CD8-positive, alpha-beta memory T cell (primary cell): ENCODE data around the gene CCDC91. TPM values are rescaled to one million over a fixed set of nuclear protein-coding genes. Genes with fewer than 3 reads are reported as not detected.
"Not testable (repeated sequence)": the region's sequence is repeated elsewhere in the genome, so short reads cannot be mapped to it uniquely, and the experiment has no call there.

Source experiments
- CTCF ChIA-PET: fragments of 350-600 bp; sonication (Branson Sonifier 250); formaldehyde crosslinking; loops from one replicate; lab custom pipeline; 2021; ENCODE audit warnings: antibody characterized with exemption; lab: Charles Lee
- POLR2A ChIA-PET: fragments of 350-600 bp; sonication (Branson Sonifier 250); formaldehyde crosslinking; loops from one replicate; lab custom pipeline; 2021; ENCODE audit warnings: antibody characterized with exemption; lab: Charles Lee
- DNase-seq, 5 donors: peaks; one replicate each; pipeline versions ENCODE4 v3.0.0 to v3.0.0-alpha.2; 2020 to 2022; ENCODE audit warnings: mixed read lengths in 1 of 5
- H3K27ac ChIP-seq: one replicate; pipeline ENCODE4 v1.7.0; 2013; ENCODE audit warnings: low read depth, mild to moderate bottlenecking, low read length, moderate library complexity
- H3K27me3 ChIP-seq: 2 replicates; pipeline ENCODE4 v1.7.0; 2013; ENCODE audit warnings: low read length, mild to moderate bottlenecking; ENCODE audit not compliant: insufficient read depth, poor library complexity, severe bottlenecking
- H3K36me3 ChIP-seq: 2 replicates; pipeline ENCODE4 v1.7.0; 2013; ENCODE audit warnings: mild to moderate bottlenecking, low read length, moderate library complexity; ENCODE audit not compliant: insufficient read depth
- H3K4me1 ChIP-seq: 2 replicates; pipeline ENCODE4 v1.7.0; 2013; ENCODE audit warnings: mild to moderate bottlenecking, low read length, moderate library complexity; ENCODE audit not compliant: insufficient read depth
- H3K4me3 ChIP-seq: 2 replicates; pipeline ENCODE4 v1.7.0; 2013; ENCODE audit warnings: mild to moderate bottlenecking, low read length
- H3K9me3 ChIP-seq: 2 replicates; pipeline ENCODE4 v1.7.0; 2013; ENCODE audit warnings: mild to moderate bottlenecking, low read length
- H3K27ac Mint-ChIP-seq, 8 donors: one replicate each; pipeline ENCODE4 v1.8.0; 2020 to 2021; ENCODE audit warnings: mixed read lengths in 8 of 8, mild to moderate bottlenecking in 6 of 8, inconsistent platforms in 3 of 8, moderate library complexity in 3 of 8
- H3K27me3 Mint-ChIP-seq, 2 donors: one replicate each; pipeline ENCODE4 v1.8.0; 2020 to 2021; ENCODE audit warnings: mixed read lengths in 2 of 2, mild to moderate bottlenecking in 1 of 2, moderate library complexity in 1 of 2
- H3K36me3 Mint-ChIP-seq, 3 donors: one replicate each; pipeline ENCODE4 v1.8.0; 2020 to 2021; ENCODE audit warnings: mixed read lengths in 3 of 3, inconsistent platforms in 1 of 3, mild to moderate bottlenecking in 1 of 3
- H3K4me1 Mint-ChIP-seq, 3 donors: one replicate each; pipeline ENCODE4 v1.8.0; 2020 to 2021; ENCODE audit warnings: mixed read lengths in 3 of 3, inconsistent platforms in 1 of 3, mild to moderate bottlenecking in 1 of 3
- H3K4me3 Mint-ChIP-seq, 7 donors: one replicate each; pipeline ENCODE4 v1.8.0; 2020 to 2021; ENCODE audit warnings: mixed read lengths in 7 of 7, mild to moderate bottlenecking in 6 of 7, moderate library complexity in 4 of 7, inconsistent platforms in 2 of 7
- H3K9me3 Mint-ChIP-seq, 5 donors: one replicate each; pipeline ENCODE4 v1.8.0; 2020 to 2022; ENCODE audit warnings: mixed read lengths in 5 of 5, mild to moderate bottlenecking in 3 of 5, moderate library complexity in 2 of 5, inconsistent platforms in 1 of 5
- polyA plus RNA-seq: library from polyadenylated mRNA; unstranded; fragments of 300-500 nt; fragmentation: Illumina TruSeq; gene quantifications from one replicate; pipeline ENCODE4 v1.2.3, GENCODE V29; 2021
- total RNA-seq, 2 experiments: library from RNA; stranded (reverse); gene quantifications; one replicate each; pipeline ENCODE4 v1.2.3, GENCODE V29; 2021

Gene CCDC91
- total and polyA plus RNA-seq, 3 experiments from 2014 or later: 20.3 to 64.1 (median 23.2) TPM

DNA sequence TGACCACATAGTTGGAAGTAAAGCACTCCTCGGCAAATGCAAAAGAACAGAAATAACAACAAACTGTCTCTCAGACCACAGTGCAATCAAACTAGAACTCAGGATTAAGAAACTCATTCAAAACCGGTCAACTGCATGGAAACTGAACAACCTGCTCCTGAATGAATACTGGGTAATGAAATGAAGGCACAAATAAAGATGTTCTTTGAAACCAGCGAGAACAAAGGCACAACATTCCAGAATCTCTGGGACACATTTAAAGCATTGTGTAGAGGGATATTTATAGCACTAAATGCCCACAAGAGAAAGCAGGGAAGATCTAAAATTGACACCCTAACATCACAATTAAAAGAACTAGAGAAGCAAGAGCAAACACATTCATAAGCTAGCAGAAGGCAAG is 285.9 kb downstream of the CCDC91 start:
- H3K27me3 ChIP-seq, DNase-seq, H3K4me3 ChIP-seq, H3K9me3 ChIP-seq, H3K27ac Mint-ChIP-seq, H3K4me1 Mint-ChIP-seq, H3K27ac ChIP-seq, H3K27me3 Mint-ChIP-seq, CTCF ChIA-PET, POLR2A ChIA-PET, H3K36me3 ChIP-seq, H3K4me1 ChIP-seq, H3K4me3 Mint-ChIP-seq: not testable (repeated sequence)
- H3K36me3 Mint-ChIP-seq: peaks cover 27 to 44% (median 32%) of the 10 kb centered on the region in 3 donors
- H3K9me3 Mint-ChIP-seq: peaks cover 0 to 22% (median 4%) of the 10 kb centered on the region in 5 donors

DNA sequence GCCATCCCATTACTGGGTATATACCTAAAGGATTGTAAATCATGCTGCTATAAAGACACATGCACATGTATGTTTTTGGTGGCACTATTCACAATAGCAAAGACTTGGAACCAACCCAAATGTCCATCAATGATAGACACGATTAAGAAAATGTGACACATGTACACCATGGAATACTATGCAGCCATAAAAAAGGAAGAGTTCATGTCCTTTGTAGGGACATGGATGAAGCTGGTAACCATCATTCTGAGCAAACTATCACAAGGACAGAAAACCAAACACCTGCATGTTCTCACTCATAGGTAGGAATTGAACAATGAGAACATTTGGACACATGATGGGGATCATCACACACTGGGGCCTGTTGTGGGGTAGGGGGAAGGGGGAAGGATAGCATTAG is 288.8 kb downstream of the CCDC91 start:
- H3K9me3 ChIP-seq, H3K36me3 ChIP-seq, H3K4me3 Mint-ChIP-seq, POLR2A ChIA-PET, H3K4me1 Mint-ChIP-seq, CTCF ChIA-PET, H3K27me3 Mint-ChIP-seq, H3K4me3 ChIP-seq, DNase-seq, H3K4me1 ChIP-seq, H3K27me3 ChIP-seq, H3K27ac ChIP-seq: not testable (repeated sequence)
- Mint-ChIP-seq H3K27ac (peak overlapping the region in 1 of 8 donors; percentile 22), H3K36me3 (peaks cover 20 to 31% (median 26%) of the 10 kb centered on the region in 3 donors), H3K9me3 (peaks cover 0 to 22% (median 4%) of the 10 kb centered on the region in 5 donors)

DNA sequence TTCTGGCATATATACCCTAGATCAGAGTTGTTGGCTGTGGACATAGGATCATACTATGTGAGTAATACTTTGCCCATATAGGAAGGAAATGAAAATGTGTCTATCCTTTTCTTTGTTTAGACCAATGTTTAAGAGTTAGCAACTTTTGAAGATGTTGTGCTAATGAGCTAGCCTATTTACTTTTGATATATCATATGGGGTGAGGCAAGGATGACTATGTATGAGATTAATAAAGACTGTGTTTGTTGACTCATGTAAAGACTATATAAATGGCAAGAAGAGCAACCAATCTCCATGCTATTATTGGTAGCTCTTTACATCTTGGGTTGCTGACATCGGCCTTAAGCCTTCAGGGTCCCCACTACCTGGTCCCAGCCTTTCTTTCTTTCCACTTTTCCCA is 289.4 kb downstream of the CCDC91 start:
- H3K9me3 Mint-ChIP-seq: peaks cover 0 to 22% (median 4%) of the 10 kb centered on the region in 5 donors
- H3K27me3 ChIP-seq: no peaks in the 10 kb centered on the region
- CTCF ChIA-PET: no interaction called here
- H3K4me3 Mint-ChIP-seq: no peak overlapping the region
- H3K36me3 Mint-ChIP-seq: peaks cover 16 to 28% (median 25%) of the 10 kb centered on the region in 3 donors
- H3K27ac ChIP-seq: no peak overlapping the region
- no peak overlapping the region for H3K4me3 ChIP-seq
- H3K27ac Mint-ChIP-seq: no peak overlapping the region
- no peaks in the 10 kb centered on the region for H3K9me3 ChIP-seq
- H3K4me1 Mint-ChIP-seq: no peaks in the 10 kb centered on the region
- H3K27me3 Mint-ChIP-seq: no peaks in the 10 kb centered on the region
- H3K36me3 ChIP-seq: no peaks in the 10 kb centered on the region
- DNase-seq: no peak
- POLR2A ChIA-PET: no interaction called here
- H3K4me1 ChIP-seq: no peaks in the 10 kb centered on the region

DNA sequence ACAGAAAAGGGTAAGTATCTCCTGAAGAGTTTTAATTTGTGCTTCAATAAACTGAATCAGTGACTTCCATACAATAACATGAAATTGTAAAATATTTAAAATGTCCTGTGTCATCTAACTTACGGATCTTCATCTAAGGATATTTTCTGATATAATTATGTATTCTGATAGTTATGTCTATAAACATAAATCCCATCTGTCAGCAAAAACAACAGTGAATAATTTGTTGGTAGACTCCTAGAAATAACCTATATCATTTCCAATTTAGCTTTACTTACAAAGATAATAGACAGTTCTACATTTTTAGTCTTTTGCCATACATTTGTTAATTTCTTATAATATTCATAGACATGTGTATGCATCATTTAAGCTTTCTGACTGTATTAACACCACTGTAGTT is 293.9 kb downstream of the CCDC91 start:
- Mint-ChIP-seq H3K4me3 (no peak overlapping the region), H3K27me3 (no peaks in the 10 kb centered on the region), H3K27ac (peak overlapping the region in 2 of 8 donors; percentile 15 to 65), H3K36me3 (peaks cover 8 to 26% (median 10%) of the 10 kb centered on the region in 3 donors), H3K4me1 (peaks cover 0 to 4% (median 0%) of the 10 kb centered on the region in 3 donors), H3K9me3 (no peaks in the 10 kb centered on the region)
- Histone ChIP-seq H3K4me1 (no peaks in the 10 kb centered on the region), H3K27me3 (no peaks in the 10 kb centered on the region), H3K4me3 (no peak overlapping the region), H3K9me3 (no peaks in the 10 kb centered on the region), H3K36me3 (no peaks in the 10 kb centered on the region), H3K27ac (no peak overlapping the region)
- ChIA-PET POLR2A (no interaction called here), CTCF (no interaction called here)
- no peak for DNase-seq

DNA sequence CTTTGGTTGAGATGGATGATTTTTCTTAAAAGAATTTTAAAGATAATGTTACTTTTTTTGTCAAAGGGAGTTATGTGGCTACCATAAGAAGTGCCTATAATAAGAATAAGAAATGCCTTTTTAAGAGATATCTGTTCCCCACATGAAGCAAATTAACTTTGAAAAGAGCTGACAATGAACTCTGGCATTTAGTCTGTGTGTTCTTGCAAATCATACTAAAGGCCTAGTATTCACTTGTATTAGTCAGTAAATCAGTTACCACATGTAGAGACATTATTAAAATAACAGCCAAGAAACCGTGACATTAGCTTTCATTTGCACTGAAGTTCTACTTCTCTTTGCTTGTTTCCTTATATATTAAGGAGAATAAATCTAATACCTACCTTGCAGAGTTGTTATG is 296.3 kb downstream of the CCDC91 start:
- H3K4me3 Mint-ChIP-seq: no peak overlapping the region
- ChIA-PET CTCF (no interaction called here), POLR2A (no interaction called here)
- DNase-seq: no peak
- H3K27me3 Mint-ChIP-seq: no peaks in the 10 kb centered on the region
- H3K36me3 Mint-ChIP-seq: peaks cover 10 to 29% (median 11%) of the 10 kb centered on the region in 3 donors
- H3K9me3 Mint-ChIP-seq: no peaks in the 10 kb centered on the region
- H3K4me1 ChIP-seq: no peaks in the 10 kb centered on the region
- H3K9me3 ChIP-seq: no peaks in the 10 kb centered on the region
- no peaks in the 10 kb centered on the region for H3K27me3 ChIP-seq
- H3K27ac ChIP-seq: no peak overlapping the region
- H3K27ac Mint-ChIP-seq: no peak overlapping the region
- peaks cover 0 to 5% (median 0%) of the 10 kb centered on the region in 3 donors for H3K4me1 Mint-ChIP-seq
- H3K36me3 ChIP-seq: no peaks in the 10 kb centered on the region
- H3K4me3 ChIP-seq: no peak overlapping the region

DNA sequence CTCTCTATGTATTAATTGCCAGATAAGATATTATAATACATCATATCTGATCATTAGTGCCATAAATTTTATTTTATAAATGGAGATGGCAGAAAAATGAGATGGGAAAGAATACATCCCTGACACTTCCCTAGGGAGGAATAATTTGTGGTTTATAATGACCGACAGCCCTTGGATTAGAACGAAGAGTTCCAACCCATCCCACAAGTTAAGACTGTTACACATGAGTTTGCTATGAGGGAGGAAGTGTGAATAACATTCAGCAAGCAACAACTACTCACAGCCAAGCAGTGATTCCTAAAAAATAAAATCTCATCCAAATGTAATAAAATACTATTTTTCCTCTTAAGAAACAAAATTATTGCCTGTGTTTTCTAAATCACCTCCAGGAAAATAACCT is 299.0 kb downstream of the CCDC91 start:
- H3K9me3 ChIP-seq: no peaks in the 10 kb centered on the region
- no peaks in the 10 kb centered on the region for H3K36me3 ChIP-seq
- H3K4me1 Mint-ChIP-seq: peaks cover 0 to 5% (median 0%) of the 10 kb centered on the region in 3 donors
- no peaks in the 10 kb centered on the region for H3K9me3 Mint-ChIP-seq
- H3K4me3 ChIP-seq: no peak overlapping the region
- no peak overlapping the region for H3K4me3 Mint-ChIP-seq
- no peaks in the 10 kb centered on the region for H3K27me3 ChIP-seq
- H3K36me3 Mint-ChIP-seq: peaks cover 5 to 20% (median 5%) of the 10 kb centered on the region in 3 donors
- H3K27ac Mint-ChIP-seq: no peak overlapping the region
- no peaks in the 10 kb centered on the region for H3K27me3 Mint-ChIP-seq
- no peak for DNase-seq
- H3K4me1 ChIP-seq: no peaks in the 10 kb centered on the region
- CTCF ChIA-PET: no interaction called here
- POLR2A ChIA-PET: no interaction called here
- H3K27ac ChIP-seq: no peak overlapping the region

DNA sequence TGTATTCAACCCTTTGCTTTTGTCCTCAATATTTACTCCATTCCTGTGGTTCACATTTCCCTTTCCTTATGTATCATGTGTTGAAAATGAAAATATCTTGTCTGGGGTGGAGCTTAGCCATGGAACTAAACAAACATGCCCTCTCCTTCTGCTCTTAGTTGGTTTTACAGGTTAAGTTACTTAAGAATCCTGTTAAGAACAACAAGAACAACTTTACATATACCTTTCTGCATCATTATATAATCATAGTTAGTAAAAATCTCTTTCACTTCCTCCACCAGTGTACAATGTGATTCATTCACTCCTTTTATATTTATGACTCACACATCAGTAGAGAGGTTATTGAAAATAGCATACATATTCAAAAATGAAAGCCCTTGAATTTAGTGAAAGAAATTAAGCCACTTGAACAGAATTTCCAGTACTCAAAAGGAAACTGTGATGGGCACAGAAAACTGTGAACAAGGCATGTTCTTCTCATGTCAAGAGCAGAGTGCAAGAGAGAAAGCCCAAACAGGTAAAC is 307.7 kb downstream of the CCDC91 start:
- peaks cover 24 to 52% (median 47%) of the 10 kb centered on the region in 3 donors for H3K36me3 Mint-ChIP-seq

DNA sequence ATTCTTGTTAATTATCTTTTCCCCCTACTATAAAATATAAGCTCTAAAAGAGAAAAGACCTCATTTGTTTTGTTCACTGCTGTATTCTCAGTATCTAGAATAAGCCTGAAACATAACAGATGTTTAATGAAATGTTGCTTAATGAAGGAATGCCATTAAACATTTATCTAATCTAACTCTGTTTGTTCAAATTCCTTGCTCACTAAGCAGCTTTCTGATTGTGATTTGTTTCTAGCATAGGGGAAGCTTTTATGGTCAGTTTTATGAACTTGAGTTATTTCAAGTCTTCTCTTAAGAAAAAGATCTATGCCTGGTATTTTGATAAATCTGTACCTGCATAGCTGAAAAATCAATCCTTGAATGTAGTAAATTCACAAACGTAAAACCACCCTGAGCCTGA is 308.6 kb downstream of the CCDC91 start:
- Mint-ChIP-seq H3K27me3 (no peaks in the 10 kb centered on the region), H3K36me3 (peaks cover 24 to 50% (median 47%) of the 10 kb centered on the region in 3 donors), H3K4me3 (no peak overlapping the region), H3K27ac (no peak overlapping the region), H3K9me3 (peaks cover 0 to 12% (median 2%) of the 10 kb centered on the region in 5 donors), H3K4me1 (peaks cover 0 to 2% (median 0%) of the 10 kb centered on the region in 3 donors)
- H3K36me3 ChIP-seq: no peaks in the 10 kb centered on the region
- no peak overlapping the region for H3K4me3 ChIP-seq
- no peaks in the 10 kb centered on the region for H3K27me3 ChIP-seq
- ChIA-PET POLR2A (no interaction called here), CTCF (no interaction called here)
- no peaks in the 10 kb centered on the region for H3K4me1 ChIP-seq
- no peaks in the 10 kb centered on the region for H3K9me3 ChIP-seq
- no peak for DNase-seq
- H3K27ac ChIP-seq: no peak overlapping the region

More for the DNA sequence above, 307.7 kb downstream of the CCDC91 start:
- Histone ChIP-seq H3K9me3 (no peaks in the 10 kb centered on the region), H3K27ac (no peak overlapping the region), H3K36me3 (no peaks in the 10 kb centered on the region), H3K4me1 (no peaks in the 10 kb centered on the region), H3K4me3 (no peak overlapping the region), H3K27me3 (no peaks in the 10 kb centered on the region)
- ChIA-PET POLR2A (no interaction called here), CTCF (interaction anchor here (1.1 kb wide), 1 partner anchor 12 kb away, joined by 3 read pairs; no protein-coding TSS in a partner anchor)
- Mint-ChIP-seq H3K27me3 (no peaks in the 10 kb centered on the region), H3K9me3 (peaks cover 0 to 12% (median 2%) of the 10 kb centered on the region in 5 donors), H3K4me3 (no peak overlapping the region), H3K27ac (peak overlapping the region in 1 of 8 donors; percentile 22), H3K4me1 (peaks cover 0 to 2% (median 0%) of the 10 kb centered on the region in 3 donors)
- DNase-seq: no peak
